Fibroblast of skin of scalp (primary cell): Measurements from ENCODE around the gene PHAX.
"Not testable (repeated sequence)": the region's sequence is repeated elsewhere in the genome, so short reads cannot be mapped to it uniquely, and the experiment has no call there.

Experiments
- DNase-seq: peaks from one replicate; pipeline ENCODE4 v3.0.0-alpha.2; 2013

Gene PHAX

GRCh38 chr5:126603402-126603991 is 2.8 kb downstream of the PHAX start:
- DNase-seq = no peak

- DNase-seq = no peak
Measured at GRCh38 chr5:126605525-126605924, 4.8 kb downstream of the PHAX start.

- no peak for DNase-seq
Measured at GRCh38 chr5:126610160-126610559, 9.4 kb downstream of the PHAX start.

- DNase-seq = no peak
Measured at GRCh38 chr5:126610616-126611015, 9.9 kb downstream of the PHAX start.

- no peak for DNase-seq
Measured at GRCh38 chr5:126613941-126614592, 13.3 kb downstream of the PHAX start.

GRCh38 chr5:126615286-126615685 is 14.5 kb downstream of the PHAX start:
- DNase-seq = no peak

GRCh38 chr5:126617603-126618002 is 16.9 kb downstream of the PHAX start:
- DNase-seq = not testable (repeated sequence)

- no peak for DNase-seq
Measured at GRCh38 chr5:126619781-126620180, 19.0 kb downstream of the PHAX start.

GRCh38 chr5:126624534-126624933 is 23.8 kb downstream of the PHAX start:
- peak; percentile 90 for DNase-seq

- DNase-seq = no peak
Measured at GRCh38 chr5:126628102-126628501, 27.4 kb downstream of the PHAX start.

- no peak for DNase-seq
Measured at GRCh38 chr5:126631920-126632319, 31.2 kb downstream of the PHAX start.

- no peak for DNase-seq
Measured at GRCh38 chr5:126633552-126633951, 32.8 kb downstream of the PHAX start.

- DNase-seq = no peak
Measured at GRCh38 chr5:126635585-126635984, 34.8 kb downstream of the PHAX start.

- no peak for DNase-seq
Measured at GRCh38 chr5:126636956-126637355, 36.2 kb downstream of the PHAX start.

- DNase-seq = no peak
Measured at GRCh38 chr5:126640866-126641265, 40.1 kb downstream of the PHAX start.

- DNase-seq = no peak
Measured at GRCh38 chr5:126641387-126641786, 40.6 kb downstream of the PHAX start.

- no peak for DNase-seq
Measured at GRCh38 chr5:126645132-126645531, 44.4 kb downstream of the PHAX start.

- no peak for DNase-seq
Measured at GRCh38 chr5:126647071-126647470, 46.3 kb downstream of the PHAX start.

GRCh38 chr5:126648471-126648870 is 47.7 kb downstream of the PHAX start:
- DNase-seq = no peak

- not testable (repeated sequence) for DNase-seq
Measured at GRCh38 chr5:126649057-126649456, 48.3 kb downstream of the PHAX start.

GRCh38 chr5:126649709-126650108 is 49.0 kb downstream of the PHAX start:
- DNase-seq = not testable (repeated sequence)

GRCh38 chr5:126650463-126650862 is 49.7 kb downstream of the PHAX start:
- DNase-seq = no peak

- DNase-seq = no peak
Measured at GRCh38 chr5:126651013-126651577, 50.3 kb downstream of the PHAX start.

- DNase-seq = peak; percentile 49
Measured at GRCh38 chr5:126656401-126657007, 55.8 kb downstream of the PHAX start.
